Stimulated activated CD4-positive, alpha-beta T cell treated with anti-CD3 and anti-CD28 coated beads, Interleukin-1b, Interleukin-23, amount 100 ng/mL, for 48 hours (primary cell): ENCODE results near the gene METTL2B.

Source experiments
- DNase-seq: peaks from one replicate; pipeline ENCODE4 v3.0.0-alpha.2; 2020

Gene METTL2B

GRCh38 chr7:128476402-128477335 lies at the start of gene METTL2B:
Gene METTL2B (plus strand): TSS chr7:128476748. CDS start chr7:128476766, 18 bp downstream.
- DNase-seq = peak; percentile 95

GRCh38 chr7:128427289-128427891 lies 49.2 kb upstream of the METTL2B start:
- DNase-seq = no peak

- DNase-seq = no peak
Measured at GRCh38 chr7:128430207-128430606, 46.3 kb upstream of the METTL2B start.

GRCh38 chr7:128431221-128431620 lies 45.3 kb upstream of the METTL2B start:
- no peak for DNase-seq

- DNase-seq = no peak
Measured at GRCh38 chr7:128431754-128432153, 44.8 kb upstream of the METTL2B start.

- DNase-seq = no peak
Measured at GRCh38 chr7:128434413-128435326, 41.9 kb upstream of the METTL2B start.

GRCh38 chr7:128435327-128435686 lies 41.2 kb upstream of the METTL2B start:
- no peak for DNase-seq

GRCh38 chr7:128437426-128438332 lies 38.9 kb upstream of the METTL2B start:
- no peak for DNase-seq

GRCh38 chr7:128442356-128442755 lies 34.2 kb upstream of the METTL2B start:
- no peak for DNase-seq

GRCh38 chr7:128443831-128444600 lies 32.5 kb upstream of the METTL2B start:
- DNase-seq = no peak

- DNase-seq = no peak
Measured at GRCh38 chr7:128446306-128446705, 30.2 kb upstream of the METTL2B start.

GRCh38 chr7:128447941-128448564 lies 28.5 kb upstream of the METTL2B start:
- no peak for DNase-seq

GRCh38 chr7:128448751-128449302 lies 27.7 kb upstream of the METTL2B start:
- DNase-seq = no peak

GRCh38 chr7:128450409-128450808 lies 26.1 kb upstream of the METTL2B start:
- no peak for DNase-seq

- DNase-seq = no peak
Measured at GRCh38 chr7:128450913-128451312, 25.6 kb upstream of the METTL2B start.

GRCh38 chr7:128452552-128452951 lies 24.0 kb upstream of the METTL2B start:
- no peak for DNase-seq

- DNase-seq = no peak
Measured at GRCh38 chr7:128453836-128454804, 22.4 kb upstream of the METTL2B start.

GRCh38 chr7:128454808-128455542 lies 21.6 kb upstream of the METTL2B start:
- no peak for DNase-seq
